ENCODE data around the gene SCAF4. TPM values are rescaled to one million over a fixed set of nuclear protein-coding genes. Genes with fewer than 3 reads are reported as not detected.

The SCAF4 gene
- total and polyA plus RNA-seq, 2 of the 8 experiments (the other 6 are each of a cell fraction or from before 2014, with no cell fraction given) = 28.9 to 55.1 TPM

GRCh38 chr21:31636874-31637273, 95.0 kb downstream of the SCAF4 start:
- Histone ChIP-seq H3K4me1 (replicated peaks in 1 of 4; ENCODE audit: control insufficient read depth in 3 of 4, insufficient read depth in 4 of 4, low read length in 3 of 4) (no peaks in the 10 kb centered on the region), H3K14ac (ENCODE audit: insufficient read length) (no peak overlapping the region), H3K27ac (ENCODE audit: low read depth, low read length) (no peak overlapping the region), H3K18ac (ENCODE audit: extremely low read depth, low read length) (no peak overlapping the region), H2BK120ac (replicated peaks; ENCODE audit: low read depth, low read length) (no peak overlapping the region), H2BK5ac (ENCODE audit: low read depth, low read length) (no peak overlapping the region), H3K9me3 (ENCODE audit: insufficient read depth in 2 of 2, low read depth in 1 of 2, low read length in 1 of 2) (no peaks in the 10 kb centered on the region; a peak in 1 of 4 replicates), H3K4me2 (ENCODE audit: insufficient read depth in 1 of 2, low read depth in 2 of 2, low read length in 2 of 2) (no peak overlapping the region), H3K23ac (ENCODE audit: insufficient read length) (no peak overlapping the region), H3K4ac (replicated peaks; ENCODE audit: insufficient read length, low read depth, low read length) (no peak overlapping the region), H2AK5ac (ENCODE audit: low read depth, low read length) (no peak overlapping the region), H3K23me2 (ENCODE audit: low read depth, low read length) (no peaks in the 10 kb centered on the region), H3K4me3 (ENCODE audit: extremely low read depth in 1 of 4, insufficient read depth in 2 of 4, low read depth in 3 of 4, low read length in 4 of 4) (no peak overlapping the region), H3K79me2 (ENCODE audit: control insufficient read depth in 1 of 2, insufficient read depth in 2 of 2, low read length in 2 of 2) (no peaks in the 10 kb centered on the region), H3K79me1 (ENCODE audit: low read depth, low read length) (no peaks in the 10 kb centered on the region), H4K8ac (ENCODE audit: extremely low read depth, insufficient read depth, low read length) (no peak overlapping the region), H4K5ac (ENCODE audit: insufficient read length, low read depth, low read length) (no peak overlapping the region), H3K9ac (replicated peaks in 1 of 4; ENCODE audit: extremely low read depth in 1 of 4, low read depth in 3 of 4, low read length in 3 of 4) (no peak overlapping the region), H3K27me3 (replicated peaks in 1 of 4; ENCODE audit: control insufficient read depth in 3 of 4, extremely low read depth in 1 of 4, insufficient read depth in 3 of 4, low read length in 3 of 4) (no peaks in the 10 kb centered on the region), H3K56ac (replicated peaks; ENCODE audit: insufficient read length, low read depth, low read length) (no peak overlapping the region), H2AFZ (ENCODE audit: low read length) (no peak overlapping the region), H2BK12ac (ENCODE audit: low read depth, low read length) (no peak overlapping the region), H2BK15ac (ENCODE audit: low read length) (no peak overlapping the region), H3K36me3 (ENCODE audit: control insufficient read depth in 2 of 4, insufficient read depth in 4 of 4, low read length in 3 of 4) (no peaks in the 10 kb centered on the region), H4K91ac (replicated peaks; ENCODE audit: insufficient read length, low read length) (no peak overlapping the region), H2BK20ac (ENCODE audit: low read length) (no peak overlapping the region), H4K20me1 (replicated peaks in 1 of 2; ENCODE audit: control insufficient read depth in 1 of 2, insufficient read depth in 2 of 2, low read length in 2 of 2) (no peaks in the 10 kb centered on the region)
- no peak for TF ChIP-seq HDAC6 (IDR thresholded peaks at IDR 0.05; ENCODE audit: low read depth, low read length)
- TF ChIP-seq POLR2AphosphoS5 (IDR thresholded peaks at IDR 0.05; ENCODE audit: low read depth, low read length) = no peak
- TF ChIP-seq KDM4A (IDR thresholded peaks at IDR 0.05; ENCODE audit: low read depth, low read length, severe bottlenecking) = no peak
- no peak for TF ChIP-seq SP1 (IDR thresholded peaks at IDR 0.05; ENCODE audit: low read depth, low read length)
- TF ChIP-seq MAX (IDR thresholded peaks at IDR 0.05) = no peak
- no peak for TF ChIP-seq SUZ12 (IDR thresholded peaks at IDR 0.05; ENCODE audit: low read length)
- TF ChIP-seq POLR2A (IDR thresholded peaks at IDR 0.05; ENCODE audit: control extremely low read depth in 1 of 2, low read depth in 2 of 2, low read length in 2 of 2) = no peak
- TF ChIP-seq KDM5A (IDR thresholded peaks at IDR 0.05; ENCODE audit: low read length) = no peak
- TF ChIP-seq SP2 (IDR thresholded peaks at IDR 0.05; ENCODE audit: low read length) = no peak
- no peak for TF ChIP-seq JUN (IDR thresholded peaks at IDR 0.05; ENCODE audit: low read depth, low read length)
- no peak for TF ChIP-seq CHD2 (IDR thresholded peaks at IDR 0.05; ENCODE audit: low read length)
- DNase-seq (ENCODE audit: low read depth in 1 of 2, low spot score in 2 of 2) = no peak
- no peak for FAIRE-seq
- 91% methylated on average over 2 of the region's 2 CpGs; no CpG with 5 or more reads in 1 of the 2 experiments for WGBS, 2 experiments (ENCODE audit: extremely low coverage in 1 of 2, insufficient coverage in 1 of 2, insufficient read length in 1 of 2, insufficient replicate concordance in 2 of 2, low coverage in 1 of 2, low lambda C conversion rate in 2 of 2, missing lambda C conversion rate in 1 of 2)
- ChIA-PET POLR2A (ENCODE audit: partially characterized antibody) (no interaction called here), CTCF (ENCODE audit: partially characterized antibody) (interaction anchor here (1.0 kb wide), 1 partner anchor 14 kb away, joined by 3 read pairs; no protein-coding TSS in a partner anchor)
